GM19463 (cell line): ENCODE data around the gene LUZP2.

Experiments
- ATAC-seq: cut with Tn5 transposase; IDR thresholded peaks from one replicate; pipeline ENCODE4 v1.9.1; 2021; ENCODE audit warnings: mild to moderate bottlenecking, moderate library complexity; ENCODE audit not compliant: unreplicated experiment

LUZP2 gene

DNA sequence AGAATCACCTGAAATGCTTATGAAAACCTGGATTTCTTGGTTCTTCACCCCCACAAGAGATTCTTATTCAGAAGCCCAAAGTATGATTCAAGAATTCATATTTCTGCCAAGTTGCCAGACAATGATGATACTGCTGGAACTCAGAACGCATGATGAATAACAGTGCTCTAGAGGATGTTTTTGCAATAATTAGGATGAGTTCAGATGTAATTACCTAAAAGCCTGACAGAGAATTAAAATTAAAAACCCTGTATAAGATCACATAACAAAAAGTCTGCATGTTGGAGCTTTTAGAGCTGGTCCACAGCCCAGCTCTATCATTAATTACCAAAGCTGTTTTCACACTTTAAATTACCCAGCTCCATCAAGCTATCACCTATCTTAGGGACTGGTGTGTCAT, 211.8 kb downstream of the LUZP2 start:
- no peak for ATAC-seq

DNA sequence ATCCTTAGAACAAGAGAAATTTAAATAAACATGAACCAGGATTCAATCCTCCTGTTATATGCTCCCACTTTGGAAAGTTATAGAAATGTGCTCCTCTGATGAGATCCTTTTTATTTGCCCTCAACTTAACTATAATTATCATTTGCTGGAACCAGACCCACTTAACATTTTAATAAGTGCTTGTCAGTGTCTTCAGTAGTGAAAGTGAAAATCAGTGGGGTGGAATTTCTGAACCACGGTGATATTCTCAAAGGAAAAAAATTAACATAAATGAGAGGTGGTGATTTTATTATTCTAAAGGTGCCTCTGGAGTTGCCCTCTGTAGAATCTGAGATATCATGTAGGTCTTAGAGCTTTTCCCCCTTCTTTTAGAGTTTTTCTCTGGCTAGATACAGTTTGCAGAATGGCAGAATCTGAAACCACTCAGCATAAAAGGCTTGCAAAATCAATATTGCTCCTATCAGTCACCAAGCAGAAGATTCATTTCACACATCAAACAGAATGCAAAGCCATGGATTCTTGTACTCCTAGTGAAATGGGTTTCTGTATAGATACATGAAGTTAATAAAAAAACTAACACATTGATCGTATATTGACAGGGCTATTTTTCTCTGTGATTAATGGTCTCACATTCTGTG, 213.2 kb downstream of the LUZP2 start:
- no peak for ATAC-seq

DNA sequence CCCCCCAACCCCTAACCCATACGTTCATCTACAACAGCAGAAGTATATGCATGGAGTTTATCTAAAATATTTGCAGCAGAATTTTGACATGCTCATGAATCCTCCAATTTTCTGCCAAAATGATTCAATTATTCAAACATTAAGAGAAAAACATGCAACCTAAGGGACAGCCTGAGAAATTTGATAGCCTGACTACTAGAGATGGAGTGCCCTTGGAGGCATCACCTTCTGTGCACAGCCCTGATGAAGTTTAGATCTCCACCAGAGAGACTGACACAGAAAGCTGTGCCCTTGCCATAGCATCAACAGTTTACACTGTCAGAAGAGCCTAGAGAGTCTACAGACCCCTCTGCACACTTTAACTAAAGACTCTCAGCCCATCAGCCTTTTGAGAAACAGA, 217.7 kb downstream of the LUZP2 start:
- ATAC-seq: no peak

DNA sequence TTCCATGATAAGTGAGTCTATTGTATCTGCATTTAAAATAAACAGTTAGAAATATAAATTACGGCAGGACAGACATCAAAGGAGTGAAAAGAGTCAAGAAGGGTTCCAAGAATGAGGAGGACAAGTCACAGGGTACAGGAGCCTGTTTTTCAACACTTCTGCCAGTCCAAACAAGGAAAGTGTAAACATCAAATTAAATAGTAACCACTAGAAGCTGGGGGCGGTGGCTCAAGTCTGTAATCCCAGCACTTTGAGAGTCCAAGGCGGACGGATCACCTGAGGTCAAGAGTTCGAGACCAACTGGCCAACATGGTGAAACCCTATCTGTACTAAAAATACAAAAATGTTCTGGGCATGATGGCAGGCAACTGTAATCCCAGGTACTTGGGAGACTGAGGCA, 219.6 kb downstream of the LUZP2 start:
- no peak for ATAC-seq

DNA sequence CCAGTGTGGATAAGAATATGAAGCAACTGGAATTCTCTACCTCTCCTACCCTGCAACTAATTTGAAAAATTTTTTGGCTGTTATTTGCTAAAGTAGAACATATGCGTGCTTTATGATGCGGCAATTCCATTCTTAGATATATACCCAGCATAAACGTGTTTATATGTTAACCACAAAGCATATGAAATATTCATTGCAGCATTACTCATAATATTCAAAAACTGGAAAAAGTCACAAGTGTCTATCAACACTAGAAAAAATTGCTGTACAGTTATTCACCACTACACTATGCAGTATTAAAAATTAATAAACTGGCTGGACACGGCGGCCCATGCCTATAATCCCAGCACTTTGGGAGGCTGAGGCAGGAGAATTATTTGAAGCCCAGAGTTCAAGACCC, 226.4 kb downstream of the LUZP2 start:
- no peak for ATAC-seq

DNA sequence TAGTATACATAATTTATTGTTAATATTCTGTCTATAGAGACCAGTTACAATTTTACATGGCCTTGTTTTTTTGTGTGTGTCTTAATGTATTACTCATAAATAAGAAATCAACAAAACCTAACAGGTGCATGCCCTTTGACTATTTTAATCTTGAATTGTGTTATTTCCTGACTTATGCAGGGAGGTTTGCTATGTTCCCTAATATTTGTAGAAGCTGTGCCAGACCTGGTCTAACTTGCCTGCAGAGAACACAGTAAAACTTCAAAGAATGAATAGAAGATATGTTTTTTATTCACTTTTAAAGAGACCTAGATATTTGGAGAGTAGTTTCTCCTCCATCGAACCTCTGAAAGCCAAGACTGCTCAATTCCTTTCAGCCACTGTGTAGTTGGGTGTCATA, 234.7 kb downstream of the LUZP2 start:
- no peak for ATAC-seq

DNA sequence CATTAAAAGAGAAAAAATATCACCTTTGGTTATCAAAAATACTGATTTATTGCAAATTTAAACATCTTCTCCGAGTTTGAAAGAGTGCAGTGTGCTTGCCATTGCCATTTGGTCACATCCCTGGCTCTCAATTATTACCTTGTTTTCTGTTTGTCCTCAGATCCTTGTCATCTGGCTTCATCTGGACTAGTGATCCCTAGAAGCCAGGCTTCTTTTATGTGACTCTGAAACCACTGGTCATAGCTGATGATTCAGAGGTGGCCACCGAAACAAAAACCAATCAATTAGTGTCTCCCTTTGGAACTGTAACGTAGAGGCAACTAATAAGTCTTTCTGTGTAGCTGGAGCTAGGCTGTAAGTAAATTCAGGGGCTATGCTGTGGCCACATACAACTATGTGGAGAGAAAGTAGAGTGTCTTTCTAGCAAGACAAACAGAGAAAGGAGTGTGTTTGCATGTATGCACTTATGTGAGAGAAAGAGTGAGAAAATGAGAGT, 237.9 kb downstream of the LUZP2 start:
- ATAC-seq: no peak

DNA sequence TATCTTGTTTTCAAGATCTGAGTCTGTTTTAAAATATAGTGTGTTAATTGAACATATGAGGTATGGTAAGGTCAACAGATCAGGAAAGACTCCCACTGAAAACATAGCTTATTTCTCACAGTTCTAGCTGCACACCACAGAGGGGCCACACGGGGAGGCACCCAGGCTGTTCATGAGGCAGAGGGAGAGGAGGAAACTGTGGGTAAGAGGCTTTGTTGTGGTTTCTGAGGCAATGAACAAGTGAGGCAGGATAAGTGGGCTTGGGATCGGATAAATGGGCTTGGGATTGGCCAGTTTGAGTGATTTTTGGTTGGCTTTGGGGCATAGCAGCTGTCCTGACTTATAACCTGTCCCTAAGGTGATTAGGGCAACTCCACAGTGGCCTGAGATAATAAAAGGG, 242.1 kb downstream of the LUZP2 start:
- no peak for ATAC-seq

DNA sequence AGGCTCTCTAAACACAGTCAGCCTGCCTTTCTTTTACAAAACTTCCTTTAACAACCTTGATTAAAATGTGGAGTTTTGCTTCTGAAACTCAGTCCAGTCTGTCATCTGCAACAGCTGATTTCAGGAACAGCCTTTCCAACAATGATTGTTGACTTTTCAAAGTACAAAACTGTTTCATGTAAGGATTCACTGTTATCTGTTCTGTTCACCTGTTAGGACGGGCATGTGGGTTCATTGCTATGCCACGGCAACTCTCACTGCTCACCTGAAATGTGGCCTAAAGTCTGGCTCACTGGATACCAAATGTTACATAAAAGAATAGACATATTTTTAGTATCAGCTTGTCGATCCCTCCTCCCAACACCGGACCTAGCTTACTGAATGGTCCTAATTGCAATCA, 242.8 kb downstream of the LUZP2 start:
- ATAC-seq: no peak

DNA sequence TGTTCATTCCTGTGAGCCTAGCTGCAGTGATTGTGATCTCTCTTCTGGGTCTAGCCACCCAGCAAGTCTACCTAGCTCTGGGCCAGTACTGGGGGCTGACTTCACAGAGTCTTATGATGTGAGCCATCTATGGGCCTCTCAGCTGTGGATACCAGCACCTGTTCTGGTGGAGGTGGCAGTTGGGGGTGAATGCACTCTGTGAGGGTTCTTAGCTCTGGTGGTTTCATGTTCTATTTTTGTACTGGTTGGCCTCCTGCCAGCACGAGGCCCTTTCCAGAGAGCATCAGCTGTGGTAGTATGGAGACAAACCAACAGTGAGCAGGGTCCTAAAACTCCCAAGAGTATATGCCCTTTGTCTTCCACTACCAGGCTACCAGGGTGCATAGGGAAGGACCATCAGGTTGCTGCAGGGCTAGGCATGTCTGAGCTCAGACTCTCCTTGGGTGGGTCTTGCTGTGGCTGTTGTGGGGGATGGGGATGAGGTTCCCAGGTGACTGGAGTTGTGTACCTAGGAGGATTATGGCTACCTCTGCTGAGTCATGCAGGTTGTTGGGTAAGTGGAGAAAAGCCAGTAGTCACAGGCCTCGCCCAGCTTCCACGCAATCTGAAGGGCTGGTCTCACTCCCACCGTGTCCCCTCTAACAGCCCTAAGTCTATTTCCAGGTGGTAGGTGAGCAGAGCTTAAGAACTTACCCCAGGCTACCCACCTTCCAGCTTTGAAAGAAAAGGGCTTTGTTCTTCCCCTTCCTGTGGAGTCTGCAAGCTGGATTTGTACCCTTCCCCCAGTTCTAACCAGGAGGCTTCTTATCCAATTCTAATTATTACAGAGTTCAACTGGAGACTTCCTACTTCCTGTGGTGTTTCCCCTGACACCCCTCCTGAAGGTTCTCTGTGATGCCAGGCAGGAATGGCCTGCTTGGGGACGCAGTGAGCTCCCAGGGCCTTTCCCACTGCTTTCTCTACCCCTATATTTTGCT, 250.7 kb downstream of the LUZP2 start:
- no peak for ATAC-seq

DNA sequence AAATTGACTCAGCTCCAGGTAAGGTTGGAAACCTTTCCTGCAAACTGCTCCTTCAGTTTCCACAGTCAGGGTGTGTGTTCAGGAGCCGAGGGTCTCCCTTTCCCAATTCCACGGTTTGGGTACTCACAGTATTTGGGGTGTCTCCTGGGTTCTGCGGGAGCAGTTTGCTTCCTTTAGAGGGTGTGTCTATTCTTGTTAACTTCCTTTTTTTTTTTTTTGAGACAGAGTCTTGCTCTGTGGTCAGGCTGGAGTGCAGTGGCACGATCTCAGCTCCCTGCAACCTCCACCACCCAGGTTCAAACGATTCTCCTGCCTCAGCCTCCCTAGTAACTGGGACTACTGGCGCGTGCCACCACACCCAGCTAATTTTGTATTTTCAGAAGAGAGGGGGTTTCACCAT, 251.4 kb downstream of the LUZP2 start:
- no peak for ATAC-seq

DNA sequence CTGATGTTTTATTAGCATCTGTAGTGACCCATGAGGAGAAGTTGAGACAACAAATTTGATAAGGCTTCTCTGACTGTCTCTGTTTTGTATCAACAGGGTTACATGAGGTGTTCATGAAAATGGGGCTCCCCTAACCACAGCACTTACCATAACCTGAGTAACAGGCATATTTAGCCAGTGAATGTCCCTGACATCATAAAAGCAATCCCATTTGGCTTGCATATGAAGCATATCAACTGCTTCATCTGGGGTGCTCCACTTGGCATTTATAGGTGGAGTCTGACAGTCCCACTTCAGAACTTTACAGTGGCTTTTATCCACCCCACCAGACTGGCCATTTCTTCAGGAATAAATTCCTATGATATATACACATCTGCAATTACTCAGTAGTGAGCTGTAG, 257.6 kb downstream of the LUZP2 start:
- ATAC-seq: no peak

DNA sequence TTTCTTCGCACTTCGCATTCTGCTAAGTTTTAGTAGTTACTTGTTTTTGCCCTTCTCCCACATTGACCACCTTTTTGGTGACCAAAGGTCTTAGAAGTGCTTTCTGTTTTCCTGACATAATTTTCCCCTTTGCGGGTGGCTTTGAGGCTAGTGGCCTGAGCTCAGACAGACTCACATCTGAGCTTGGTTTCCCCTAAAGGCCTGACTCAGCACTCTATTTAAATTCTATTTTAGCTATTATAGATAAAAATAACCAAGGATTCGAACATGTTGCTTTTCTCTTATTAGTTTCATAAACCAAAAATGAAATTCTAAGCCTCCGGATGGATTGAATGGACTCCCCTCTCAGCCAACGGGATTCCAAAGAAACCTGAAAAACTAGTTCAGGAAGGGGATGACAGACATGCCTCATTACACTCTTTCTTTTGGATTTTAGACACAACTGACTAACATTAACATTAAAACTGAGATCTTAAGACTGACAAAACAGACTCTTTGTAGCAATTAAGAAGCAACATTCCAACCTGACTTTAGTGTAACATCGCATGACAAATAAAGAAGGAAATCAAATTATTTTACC, 258.5 kb downstream of the LUZP2 start:
- ATAC-seq: no peak

DNA sequence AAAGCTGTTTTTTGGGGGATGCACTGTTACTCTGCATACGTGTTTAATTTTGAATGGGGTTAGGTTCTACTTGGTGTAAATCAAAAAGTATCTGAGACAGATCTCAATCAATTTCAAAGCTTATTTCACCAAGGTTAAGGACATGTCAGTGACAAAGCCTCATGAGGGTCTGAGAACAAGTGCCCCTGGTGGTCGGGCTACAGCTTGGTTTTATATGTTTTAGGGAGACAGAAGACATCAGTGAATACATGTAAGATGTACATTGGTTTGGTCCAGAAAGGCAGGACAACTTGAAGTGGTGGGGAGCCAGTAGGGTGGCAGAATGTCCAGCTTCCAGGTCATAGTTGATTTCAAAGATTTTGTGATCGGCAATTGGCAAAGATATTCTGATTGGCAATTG, 262.9 kb downstream of the LUZP2 start:
- no peak for ATAC-seq

DNA sequence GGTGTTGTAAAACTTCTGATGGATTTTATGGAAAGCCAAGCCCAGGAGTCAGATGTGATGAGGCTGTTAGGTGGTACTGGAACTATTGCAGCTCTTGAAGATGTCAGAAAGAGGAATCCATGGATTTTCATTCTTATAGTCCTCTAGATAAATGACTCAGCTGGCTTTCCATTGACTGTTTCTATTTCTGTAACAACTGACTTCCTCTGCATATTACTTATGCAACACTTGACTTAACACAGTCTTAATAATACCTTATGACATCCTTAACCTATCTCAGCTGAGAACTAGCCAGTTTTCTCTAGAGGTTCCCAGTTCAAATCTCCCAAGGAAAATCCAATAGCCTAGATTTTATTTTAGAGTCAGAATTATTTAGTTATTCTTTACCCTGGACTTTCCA, 263.8 kb downstream of the LUZP2 start:
- no peak for ATAC-seq

DNA sequence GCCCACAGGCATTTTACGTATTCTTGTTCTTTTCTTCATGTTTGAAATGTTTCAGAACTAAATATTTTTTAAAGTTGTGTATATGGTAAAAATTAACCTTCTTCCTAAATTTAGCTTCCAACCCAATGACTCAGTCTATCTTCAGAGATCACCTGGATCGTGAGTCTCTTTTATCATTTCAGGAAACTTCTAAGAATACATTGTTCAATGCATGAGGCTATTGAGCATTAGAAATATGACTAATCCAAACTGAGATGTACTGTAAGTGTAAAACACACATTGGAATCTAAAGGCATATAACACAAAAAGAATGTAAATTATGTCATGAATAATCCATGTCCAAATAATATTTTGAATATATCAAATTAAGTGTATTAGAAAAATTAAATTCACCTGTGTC, 265.2 kb downstream of the LUZP2 start:
- ATAC-seq: no peak

DNA sequence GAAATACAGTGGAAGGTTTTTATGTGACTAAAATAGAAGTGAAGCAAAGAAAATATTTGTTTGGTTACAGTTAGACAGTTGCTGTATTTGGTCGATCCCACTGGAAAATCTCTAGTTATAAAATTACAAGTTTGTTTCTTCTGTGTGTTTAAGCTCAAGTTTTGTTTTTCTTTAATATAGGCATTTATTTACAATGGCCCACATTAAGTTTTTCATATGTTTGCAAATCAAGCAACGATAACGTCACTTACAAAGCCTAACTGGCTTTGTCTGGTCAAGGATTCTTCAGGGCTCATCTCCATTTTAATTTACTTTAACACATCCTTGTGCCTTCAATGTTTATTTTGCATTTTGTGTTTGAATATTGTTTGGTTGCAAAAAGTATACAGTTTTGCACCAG, 270.6 kb downstream of the LUZP2 start:
- ATAC-seq: no peak

DNA sequence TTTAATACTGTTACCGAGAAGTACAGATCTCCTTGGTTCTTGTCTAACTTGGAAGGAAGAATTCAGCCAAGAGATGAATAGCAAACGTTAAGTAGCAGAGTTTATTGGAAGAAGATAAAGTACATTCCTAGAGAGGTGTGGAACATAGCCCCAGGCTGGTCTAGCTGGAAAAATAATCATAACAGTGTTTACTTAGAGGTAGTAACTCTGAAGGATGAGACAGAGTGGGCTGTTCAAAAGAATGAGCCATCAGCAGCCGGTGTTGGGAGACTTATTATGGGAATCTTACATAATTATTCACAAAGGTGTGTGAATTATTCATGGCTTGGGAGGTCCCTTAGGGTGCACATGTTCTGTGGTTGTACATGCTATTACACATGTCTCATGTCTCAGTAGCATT, 276.5 kb downstream of the LUZP2 start:
- ATAC-seq: no peak

DNA sequence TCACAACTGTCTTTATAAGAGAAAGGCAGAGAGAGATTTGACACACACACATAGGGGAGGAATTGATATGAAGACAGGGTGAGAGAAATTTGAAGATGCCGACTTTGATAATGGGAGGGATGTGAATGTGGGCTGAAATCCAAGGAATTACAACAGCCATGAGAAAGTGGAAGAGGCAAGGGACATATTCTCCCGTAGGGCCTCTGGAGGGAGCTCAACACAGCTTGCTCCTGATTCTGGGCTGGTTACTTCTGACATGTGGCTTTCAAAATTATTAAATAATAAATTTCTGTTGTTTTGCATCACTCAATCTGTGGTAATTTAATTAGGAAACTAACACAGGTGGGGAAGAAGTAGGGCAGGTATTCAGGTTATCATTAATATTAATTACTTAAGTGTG, 282.9 kb downstream of the LUZP2 start:
- ATAC-seq: no peak

DNA sequence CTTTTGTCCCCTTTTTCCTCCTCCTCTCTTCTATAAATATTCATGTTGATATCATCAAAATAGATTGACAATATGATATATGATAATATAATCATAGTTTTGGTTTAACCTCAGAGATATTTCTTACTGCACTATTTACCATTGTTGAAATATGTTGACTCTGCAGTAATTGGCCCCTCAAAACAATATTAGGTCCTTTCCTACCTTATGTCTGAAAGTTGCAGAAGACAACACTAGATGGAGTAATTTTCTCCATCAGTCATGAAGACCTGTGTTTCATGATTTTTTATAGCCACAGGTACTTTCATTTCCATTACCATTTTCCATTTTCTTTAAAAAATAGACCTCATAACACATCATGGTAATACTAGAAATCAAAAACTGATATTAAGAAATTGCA, 284.4 kb downstream of the LUZP2 start:
- no peak for ATAC-seq

DNA sequence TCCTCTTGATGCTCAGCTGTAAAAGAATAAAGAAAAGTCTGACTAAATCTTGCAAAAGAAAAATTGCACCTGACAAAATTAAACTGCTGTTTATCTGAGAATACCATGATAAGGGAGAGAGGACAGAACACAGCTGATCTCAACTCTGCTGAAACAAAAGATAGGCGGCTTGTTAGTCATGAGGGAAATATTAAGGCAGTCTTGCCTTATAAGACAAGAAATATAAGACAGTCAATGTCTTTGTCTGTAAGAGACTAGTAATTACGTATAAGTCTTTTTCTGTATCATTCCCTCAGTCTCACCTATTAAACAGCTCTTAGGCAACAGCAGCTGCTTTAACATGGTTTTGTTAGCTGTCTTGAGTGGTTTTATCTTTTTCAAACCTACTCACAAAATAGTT, 296.6 kb downstream of the LUZP2 start:
- ATAC-seq: no peak

DNA sequence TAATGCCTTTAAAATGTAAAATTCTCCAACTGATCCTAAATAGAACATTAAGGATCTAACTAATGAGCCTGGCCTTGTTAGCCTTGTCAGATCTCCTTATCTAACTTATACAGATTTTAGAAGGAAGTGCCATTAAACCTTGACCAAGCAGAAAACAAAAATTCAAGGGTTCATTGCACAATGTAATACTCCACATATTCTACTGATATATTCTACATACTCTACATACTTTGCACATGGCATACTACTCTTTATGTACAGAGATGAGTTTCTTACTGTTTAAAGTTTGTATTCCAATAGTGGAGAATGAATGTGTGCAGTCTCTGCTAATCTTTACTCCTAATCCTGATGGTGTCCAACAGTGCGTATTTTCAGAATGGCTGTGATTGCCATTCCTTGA, 297.2 kb downstream of the LUZP2 start:
- no peak for ATAC-seq
